Measurements from ENCODE around the gene LRRC63.
"Not testable (repeated sequence)": the region's sequence is repeated elsewhere in the genome, so short reads cannot be mapped to it uniquely, and the experiment has no call there.

Gene LRRC63, protein sequence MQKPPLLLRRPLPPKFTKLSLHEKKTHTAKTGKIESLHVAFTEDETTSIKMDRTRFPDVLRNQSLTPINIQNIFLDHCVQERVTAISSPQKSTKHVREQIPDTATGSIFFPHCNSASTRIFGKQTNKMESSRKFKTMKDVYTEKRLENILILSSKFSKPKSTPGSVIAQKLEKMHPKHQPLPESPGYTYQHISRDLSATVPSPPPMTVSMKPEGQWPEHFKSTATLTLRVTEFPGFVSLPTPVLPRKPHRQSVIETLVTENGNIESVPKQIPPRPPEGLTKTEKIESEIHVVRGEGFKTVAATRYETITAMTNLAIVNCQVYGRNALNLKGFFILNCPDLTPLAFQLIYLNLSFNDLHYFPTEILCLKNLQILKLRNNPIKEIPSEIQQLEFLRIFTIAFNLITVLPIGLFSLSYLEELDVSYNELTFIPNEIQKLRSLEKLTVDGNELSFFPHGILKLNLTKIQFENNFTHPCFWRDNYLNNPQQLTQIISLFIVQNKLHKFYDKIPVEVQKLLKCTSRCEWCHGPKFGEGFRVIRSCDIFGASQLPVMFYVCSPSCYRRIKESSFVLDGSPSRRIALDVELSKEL

DNA sequence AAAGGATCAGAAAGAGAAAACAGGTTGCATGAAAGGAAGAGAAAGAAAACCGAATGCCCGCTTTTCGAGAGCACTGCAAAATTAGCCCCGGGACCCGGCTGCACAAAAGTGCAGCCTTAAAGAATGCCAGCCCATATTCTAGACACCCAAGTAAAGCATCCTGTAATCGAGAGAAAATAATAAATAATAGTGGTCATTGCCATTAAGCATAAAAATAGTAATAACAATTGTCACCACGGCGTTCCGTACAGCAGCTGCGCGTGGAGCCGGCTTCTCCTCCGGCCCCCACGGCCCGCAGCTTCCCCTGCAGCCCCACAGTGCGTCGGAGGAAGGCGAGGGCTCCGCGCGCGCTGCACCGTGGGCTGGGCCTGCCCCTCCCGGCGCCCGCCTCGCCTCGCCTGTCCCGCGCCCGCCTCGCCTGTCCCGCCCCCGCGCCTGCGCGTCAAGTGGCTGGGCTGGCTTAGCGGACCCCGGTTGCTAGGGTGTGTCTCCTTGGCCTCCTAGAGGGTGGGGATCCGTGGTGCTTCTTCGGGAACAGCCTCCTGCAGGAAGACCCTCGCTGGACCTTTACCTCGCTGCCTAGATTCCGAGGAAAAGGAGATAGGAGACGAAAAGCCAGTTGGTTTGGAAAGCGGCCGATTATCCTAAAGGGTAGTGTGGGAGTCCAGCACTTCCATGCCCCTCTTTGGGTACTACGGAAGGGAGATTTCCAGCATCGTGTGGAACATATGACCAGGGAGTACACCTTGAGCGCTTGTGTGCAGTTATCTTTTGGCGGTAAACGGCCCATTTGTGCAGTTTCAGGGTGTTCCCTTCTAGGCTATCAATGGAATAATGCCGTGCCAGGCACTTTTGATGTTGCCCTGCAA is at the start of gene LRRC63:
TSS of gene LRRC63 (plus strand) at position 446 of the 869 bp plus-strand sequence. CDS start 1,107 bp downstream, outside the sequence.
- DNase-seq (ENCODE audit: low spot score) = peak; percentile 82
- TF ChIP-seq, protein P1, sequence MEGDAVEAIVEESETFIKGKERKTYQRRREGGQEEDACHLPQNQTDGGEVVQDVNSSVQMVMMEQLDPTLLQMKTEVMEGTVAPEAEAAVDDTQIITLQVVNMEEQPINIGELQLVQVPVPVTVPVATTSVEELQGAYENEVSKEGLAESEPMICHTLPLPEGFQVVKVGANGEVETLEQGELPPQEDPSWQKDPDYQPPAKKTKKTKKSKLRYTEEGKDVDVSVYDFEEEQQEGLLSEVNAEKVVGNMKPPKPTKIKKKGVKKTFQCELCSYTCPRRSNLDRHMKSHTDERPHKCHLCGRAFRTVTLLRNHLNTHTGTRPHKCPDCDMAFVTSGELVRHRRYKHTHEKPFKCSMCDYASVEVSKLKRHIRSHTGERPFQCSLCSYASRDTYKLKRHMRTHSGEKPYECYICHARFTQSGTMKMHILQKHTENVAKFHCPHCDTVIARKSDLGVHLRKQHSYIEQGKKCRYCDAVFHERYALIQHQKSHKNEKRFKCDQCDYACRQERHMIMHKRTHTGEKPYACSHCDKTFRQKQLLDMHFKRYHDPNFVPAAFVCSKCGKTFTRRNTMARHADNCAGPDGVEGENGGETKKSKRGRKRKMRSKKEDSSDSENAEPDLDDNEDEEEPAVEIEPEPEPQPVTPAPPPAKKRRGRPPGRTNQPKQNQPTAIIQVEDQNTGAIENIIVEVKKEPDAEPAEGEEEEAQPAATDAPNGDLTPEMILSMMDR (IDR thresholded peaks at IDR 0.05; ENCODE audit: borderline replicate concordance, control extremely low read depth, extremely low read depth, insufficient read depth, missing control alignments) = no peak
- in situ Hi-C loops (cut with MboI; ENCODE audit: low sequenced_read_pairs, unreplicated experiment) = no loop called here

DNA sequence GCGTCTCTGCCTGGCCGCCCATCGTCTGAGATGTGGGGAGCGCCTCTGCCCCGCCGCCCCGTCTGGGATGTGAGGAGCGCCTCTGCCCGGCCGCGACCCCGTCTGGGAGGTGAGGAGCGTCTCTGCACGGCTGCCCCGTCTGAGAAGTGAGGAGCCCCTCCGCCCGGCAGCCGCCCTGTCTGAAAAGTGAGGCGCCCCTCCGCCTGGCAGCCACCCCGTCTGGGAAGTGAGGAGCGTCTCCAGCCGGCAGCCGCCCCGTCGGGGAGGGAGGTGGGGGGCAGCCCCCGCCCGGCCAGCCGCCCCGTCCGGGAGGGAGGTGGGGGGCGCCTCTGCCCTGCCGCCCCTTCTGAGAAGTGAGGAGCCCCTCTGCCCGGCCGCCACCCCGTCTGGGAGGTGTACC is 49.0 kb upstream of the LRRC63 start:
- DNase-seq (ENCODE audit: low spot score); in situ Hi-C loops (cut with MboI; ENCODE audit: low sequenced_read_pairs, unreplicated experiment): not testable (repeated sequence)

DNA sequence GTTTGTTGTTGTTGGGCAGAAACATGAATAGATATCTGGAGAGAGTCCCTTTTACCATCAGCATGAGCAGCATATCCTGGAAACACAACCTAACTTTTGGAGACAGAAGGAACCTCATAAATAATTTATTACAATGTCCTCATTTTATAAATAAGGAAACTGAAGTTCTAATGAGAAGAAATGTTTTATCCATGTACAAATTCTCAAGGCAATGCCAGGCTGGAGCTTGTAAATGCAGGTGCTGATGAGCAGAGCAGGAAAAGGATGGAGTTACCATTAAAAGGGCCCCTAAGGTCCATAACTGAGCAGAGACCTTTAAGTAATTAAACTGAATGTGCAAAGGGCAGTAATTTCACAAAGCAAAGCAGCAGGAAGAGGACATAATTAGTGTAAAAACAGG is 47.1 kb upstream of the LRRC63 start:
- DNase-seq (ENCODE audit: low spot score) = no peak
- TF ChIP-seq, protein P1 (IDR thresholded peaks at IDR 0.05; ENCODE audit: borderline replicate concordance, control extremely low read depth, extremely low read depth, insufficient read depth, missing control alignments) = no peak
- in situ Hi-C loops (cut with MboI; ENCODE audit: low sequenced_read_pairs, unreplicated experiment) = no loop called here

DNA sequence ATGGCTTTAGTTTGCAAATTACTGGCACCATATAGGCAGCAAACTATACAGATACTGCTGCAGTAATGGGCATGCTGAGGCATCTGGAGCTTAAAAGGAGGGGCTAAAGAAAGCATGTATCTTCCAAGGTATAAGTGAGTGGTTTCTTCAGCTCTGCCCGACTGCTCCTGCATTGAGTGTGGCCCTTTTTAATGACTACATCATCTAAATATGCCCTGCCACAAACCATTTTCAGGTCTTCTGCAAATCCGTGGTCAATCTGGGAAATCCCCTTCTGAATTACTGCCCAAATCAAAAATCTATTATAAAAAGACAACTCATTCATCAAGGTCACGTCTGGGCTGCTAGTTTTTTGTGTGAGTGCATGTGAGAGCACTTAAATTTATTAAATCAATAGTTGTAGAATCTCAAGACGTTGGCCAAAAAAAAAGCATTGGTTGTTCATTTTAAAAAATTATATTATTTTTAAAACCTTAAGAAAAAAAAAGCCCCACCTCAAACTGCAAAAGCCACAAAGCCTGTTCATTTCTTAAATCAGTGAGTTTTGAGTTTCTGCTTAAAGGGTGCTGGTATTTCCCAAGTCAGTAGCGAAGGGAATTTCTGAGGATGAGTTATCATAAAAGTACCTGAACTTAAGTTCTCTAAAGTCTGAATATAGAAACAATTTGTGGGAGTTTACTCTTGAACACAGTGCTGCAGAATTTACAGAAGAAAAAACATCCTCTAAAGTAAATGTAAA is 46.1 kb upstream of the LRRC63 start:
- DNase-seq (ENCODE audit: low spot score) = peak; percentile 55
- TF ChIP-seq, protein P1 (IDR thresholded peaks at IDR 0.05; ENCODE audit: borderline replicate concordance, control extremely low read depth, extremely low read depth, insufficient read depth, missing control alignments) = no peak
- in situ Hi-C loops (cut with MboI; ENCODE audit: low sequenced_read_pairs, unreplicated experiment) = no loop called here

DNA sequence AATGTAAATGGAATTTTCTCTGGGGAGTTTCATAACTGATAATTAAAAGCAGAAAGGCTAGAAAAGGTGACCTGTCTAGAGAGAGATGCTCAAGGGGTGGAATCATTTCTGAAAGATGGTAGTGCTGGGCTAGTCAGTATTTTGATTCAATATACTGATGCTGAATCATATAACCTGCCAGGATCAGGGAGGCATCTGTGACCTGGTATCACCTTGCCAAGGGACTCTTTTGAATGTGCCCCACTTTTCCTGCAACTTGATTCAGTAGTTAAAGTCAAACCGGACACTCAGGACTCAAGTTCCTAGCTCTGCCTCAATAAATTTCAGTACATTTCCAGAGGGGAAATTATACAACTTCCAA is 45.5 kb upstream of the LRRC63 start:
- TF ChIP-seq, protein P1 (IDR thresholded peaks at IDR 0.05; ENCODE audit: borderline replicate concordance, control extremely low read depth, extremely low read depth, insufficient read depth, missing control alignments) = no peak
- in situ Hi-C loops (cut with MboI; ENCODE audit: low sequenced_read_pairs, unreplicated experiment) = no loop called here
- DNase-seq (ENCODE audit: low spot score) = no peak

DNA sequence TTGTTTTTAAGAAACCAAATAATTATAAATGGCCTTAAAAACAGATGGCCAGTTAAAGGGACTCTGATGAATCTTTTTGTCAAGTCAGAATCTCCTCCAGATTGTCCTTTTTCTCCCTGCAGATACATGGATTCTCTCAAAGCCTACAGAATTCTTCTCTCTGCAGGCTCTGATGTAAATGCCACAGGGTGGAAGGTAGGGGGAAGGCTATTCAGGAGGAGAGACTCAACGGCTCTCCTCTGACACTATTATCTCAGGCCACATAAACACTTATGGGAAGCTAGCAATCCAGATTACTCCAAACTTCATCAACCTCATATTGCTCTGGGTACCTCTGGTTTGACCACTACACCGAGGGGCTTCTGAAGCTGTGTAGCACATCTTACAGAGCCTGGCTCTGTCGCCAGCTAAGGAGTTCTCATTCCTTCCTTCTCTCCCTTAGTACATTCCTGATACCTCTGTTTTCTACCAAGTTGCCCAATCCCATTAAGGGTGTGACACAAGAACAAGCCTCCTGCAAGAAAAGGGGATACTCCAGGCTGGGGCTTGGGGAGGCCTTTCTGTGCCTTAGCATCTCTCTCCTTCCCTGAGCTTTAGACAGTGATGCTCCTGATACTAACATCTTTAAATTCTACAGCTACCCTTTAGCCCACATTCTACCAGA is 44.6 kb upstream of the LRRC63 start:
- in situ Hi-C loops (cut with MboI; ENCODE audit: low sequenced_read_pairs, unreplicated experiment) = no loop called here
- TF ChIP-seq, protein P1 (IDR thresholded peaks at IDR 0.05; ENCODE audit: borderline replicate concordance, control extremely low read depth, extremely low read depth, insufficient read depth, missing control alignments) = no peak
- no peak for DNase-seq (ENCODE audit: low spot score)
